A549 (cell line): Measurements from ENCODE around the gene CCDC150.

Experiments
- JUNB ChIP-seq: fragments of >200 bp; sonication (Bioruptor Twin); formaldehyde crosslinking; IDR thresholded peaks from 2 replicates; pipeline ENCODE4 v1.6.1; 2016
- MAZ ChIP-seq: fragments of 150-350 bp; IDR thresholded peaks from 2 replicates; pipeline ENCODE4 v1.6.1; 2014; ENCODE audit warnings: antibody characterized with exemption, low read depth, low read length, borderline replicate concordance
- TF ChIP-seq, protein P1 (sequence below): fragments of >200 bp; sonication (Bioruptor Twin); formaldehyde crosslinking; IDR thresholded peaks from 3 replicates; pipeline ENCODE4 v1.5.1; 2016

DNA sequence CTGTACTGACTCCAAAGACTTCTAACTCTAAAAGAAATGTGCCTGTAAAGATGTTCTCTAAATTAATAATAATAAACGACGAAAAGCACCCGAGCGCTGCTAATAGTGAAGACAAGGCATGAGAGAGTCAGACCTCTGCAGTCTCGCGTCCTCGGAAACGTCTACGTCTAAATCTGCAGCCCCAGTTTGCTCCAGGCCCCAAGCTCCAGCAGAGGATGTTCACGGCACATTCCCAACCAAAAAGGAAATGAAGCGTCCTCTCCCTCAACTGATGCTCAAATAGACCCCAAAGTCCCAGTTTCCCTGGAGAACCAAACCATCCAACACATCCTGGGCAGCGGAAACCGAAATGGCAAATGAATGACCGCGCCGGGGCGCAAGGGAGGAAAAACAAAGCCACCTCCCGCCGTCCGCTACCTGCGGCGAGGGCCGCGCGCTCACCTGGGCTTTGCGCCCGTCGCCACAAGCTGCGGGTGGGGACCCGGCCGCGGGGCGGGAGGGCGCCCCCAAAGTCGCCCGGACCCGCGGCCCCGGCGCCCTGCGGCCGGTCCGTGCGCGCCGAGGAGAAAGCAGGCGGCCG, 47.1 kb upstream of the CCDC150 start:
- TF ChIP-seq MAZ: no peak
- TF ChIP-seq, protein P1, sequence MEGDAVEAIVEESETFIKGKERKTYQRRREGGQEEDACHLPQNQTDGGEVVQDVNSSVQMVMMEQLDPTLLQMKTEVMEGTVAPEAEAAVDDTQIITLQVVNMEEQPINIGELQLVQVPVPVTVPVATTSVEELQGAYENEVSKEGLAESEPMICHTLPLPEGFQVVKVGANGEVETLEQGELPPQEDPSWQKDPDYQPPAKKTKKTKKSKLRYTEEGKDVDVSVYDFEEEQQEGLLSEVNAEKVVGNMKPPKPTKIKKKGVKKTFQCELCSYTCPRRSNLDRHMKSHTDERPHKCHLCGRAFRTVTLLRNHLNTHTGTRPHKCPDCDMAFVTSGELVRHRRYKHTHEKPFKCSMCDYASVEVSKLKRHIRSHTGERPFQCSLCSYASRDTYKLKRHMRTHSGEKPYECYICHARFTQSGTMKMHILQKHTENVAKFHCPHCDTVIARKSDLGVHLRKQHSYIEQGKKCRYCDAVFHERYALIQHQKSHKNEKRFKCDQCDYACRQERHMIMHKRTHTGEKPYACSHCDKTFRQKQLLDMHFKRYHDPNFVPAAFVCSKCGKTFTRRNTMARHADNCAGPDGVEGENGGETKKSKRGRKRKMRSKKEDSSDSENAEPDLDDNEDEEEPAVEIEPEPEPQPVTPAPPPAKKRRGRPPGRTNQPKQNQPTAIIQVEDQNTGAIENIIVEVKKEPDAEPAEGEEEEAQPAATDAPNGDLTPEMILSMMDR: peak; percentile 57
- TF ChIP-seq JUNB: no peak
